IPS-20b (cell line): ENCODE measurements around the gene RPL4.
A peak's percentile ranks its signal among the peaks of the same experiment; 100 is the strongest.

Source experiments
- H3K27ac ChIP-seq: one replicate; pipeline ENCODE4 v1.5.1; 2013; ENCODE audit warnings: low read length
- H3K27me3 ChIP-seq: 2 replicates; pipeline ENCODE4 v1.6.1; 2013; ENCODE audit warnings: mild to moderate bottlenecking, low read length, inconsistent platforms; ENCODE audit not compliant: insufficient read depth
- H3K36me3 ChIP-seq: 2 replicates; pipeline ENCODE4 v1.6.1; 2013; ENCODE audit warnings: low read depth, mild to moderate bottlenecking, inconsistent platforms, low read length, moderate library complexity; ENCODE audit not compliant: insufficient read depth
- H3K4me1 ChIP-seq: 2 replicates; pipeline ENCODE4 v1.6.1; 2013; ENCODE audit warnings: mild to moderate bottlenecking, control low read depth, inconsistent platforms, low read length, moderate library complexity; ENCODE audit not compliant: insufficient read depth
- H3K4me3 ChIP-seq: 2 replicates; pipeline ENCODE4 v1.5.1; 2013; ENCODE audit warnings: mild to moderate bottlenecking, low read length, inconsistent platforms
- H3K9ac ChIP-seq: 2 replicates; pipeline ENCODE4 v1.6.1; 2013; ENCODE audit warnings: low read depth, mild to moderate bottlenecking, inconsistent platforms, low read length, moderate library complexity
- H3K9me3 ChIP-seq: 2 replicates; pipeline ENCODE4 v1.6.1; 2013; ENCODE audit warnings: mild to moderate bottlenecking, low read depth, low read length, inconsistent platforms; ENCODE audit not compliant: insufficient read depth

The RPL4 gene

DNA sequence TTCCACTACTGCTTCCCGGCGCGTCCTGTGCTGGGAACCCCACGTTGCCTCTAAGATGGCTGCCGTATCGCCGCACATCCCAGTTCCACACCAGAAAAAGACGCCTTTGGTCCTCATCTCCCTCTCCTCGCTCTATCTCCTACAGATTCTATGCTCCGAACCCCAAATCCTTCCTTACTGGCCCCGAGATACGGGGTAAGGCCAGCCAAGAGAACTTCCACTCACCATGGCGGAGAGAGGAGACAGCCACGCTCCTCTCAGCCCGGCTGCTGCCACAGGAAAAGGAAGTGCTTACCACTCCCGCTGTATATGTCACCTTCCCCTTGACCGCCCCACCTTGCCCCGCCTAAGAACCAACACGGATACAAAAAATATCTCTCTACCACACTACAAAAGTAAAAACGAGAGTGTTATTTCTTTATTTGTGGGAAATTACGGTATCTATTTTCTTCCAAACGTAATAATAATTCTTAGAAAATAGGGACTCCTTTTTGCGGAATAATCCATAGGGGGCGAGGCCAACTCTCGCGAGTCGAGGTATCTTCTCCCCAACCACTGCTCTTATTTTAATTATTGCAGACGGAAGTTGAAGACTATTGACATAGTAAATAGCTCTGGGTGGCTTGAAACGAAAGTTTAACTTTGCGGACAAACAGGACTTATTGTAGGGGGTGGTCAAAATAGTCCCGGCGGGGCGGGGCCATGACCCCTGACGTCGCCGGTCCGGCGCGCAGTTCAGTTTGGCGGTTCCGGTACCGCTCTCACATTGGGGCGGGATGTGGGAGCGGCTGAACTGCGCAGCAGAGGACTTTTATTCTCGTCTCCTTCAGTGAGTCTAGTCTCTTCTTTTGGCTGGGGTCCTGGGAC lies at the start of gene RPL4, which contains the start of gene ZWILCH:
Gene RPL4 (minus strand): TSS at position 293 of the 867 bp plus-strand sequence. CDS start 65 bp downstream, at position 228.
Gene ZWILCH (plus strand): TSS at position 764 of the 867 bp plus-strand sequence. CDS start 13 bp downstream, at position 777.
- Histone ChIP-seq H3K9ac (peak within 1 kb of the TSS; percentile 99), H3K27me3 (no peaks in the 10 kb centered on the region), H3K4me1 (no peaks in the 10 kb centered on the region), H3K4me3 (peak within 1 kb of the TSS; percentile 85), H3K27ac (peak within 1 kb of the TSS; percentile 77), H3K9me3 (no peaks in the 10 kb centered on the region), H3K36me3 (peaks cover 50% of the 10 kb centered on the region)

GRCh38 chr15:66545255-66545654 lies 40.6 kb upstream of the RPL4 start:
- H3K4me3 ChIP-seq, result no peak overlapping the region
- no peaks in the 10 kb centered on the region for H3K27me3 ChIP-seq
- H3K4me1 ChIP-seq, result no peaks in the 10 kb centered on the region
- H3K36me3 ChIP-seq, result peaks cover 65% of the 10 kb centered on the region
- H3K9me3 ChIP-seq, result no peaks in the 10 kb centered on the region
- no peak overlapping the region for H3K27ac ChIP-seq
- no peak overlapping the region for H3K9ac ChIP-seq

DNA sequence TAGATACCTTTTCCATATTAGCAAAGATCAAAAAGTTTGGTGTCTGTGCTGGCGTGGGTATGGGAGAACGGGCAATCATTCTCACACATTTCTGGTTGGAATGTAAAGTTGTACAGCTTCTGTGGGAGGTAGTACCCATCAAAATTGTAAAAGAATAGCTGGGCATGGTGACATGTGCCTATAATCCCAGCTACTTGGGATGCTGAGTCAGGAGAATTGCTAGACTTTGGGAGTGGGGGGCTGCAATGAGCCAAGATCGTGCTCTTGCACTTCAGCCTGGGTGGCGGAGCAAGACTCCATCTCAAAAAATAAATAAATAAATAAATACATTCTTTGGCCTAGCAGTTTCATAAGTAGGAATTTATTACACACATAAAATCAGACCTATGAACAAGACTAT lies 38.2 kb upstream of the RPL4 start:
- no peaks in the 10 kb centered on the region for H3K27me3 ChIP-seq
- no peaks in the 10 kb centered on the region for H3K4me1 ChIP-seq
- no peak overlapping the region for H3K4me3 ChIP-seq
- no peaks in the 10 kb centered on the region for H3K9me3 ChIP-seq
- peaks cover 68% of the 10 kb centered on the region for H3K36me3 ChIP-seq
- H3K9ac ChIP-seq, result no peak overlapping the region
- H3K27ac ChIP-seq, result no peak overlapping the region

- no peak overlapping the region for H3K9ac ChIP-seq
Observed at GRCh38 chr15:66535056-66535455, 30.4 kb upstream of the RPL4 start.

DNA sequence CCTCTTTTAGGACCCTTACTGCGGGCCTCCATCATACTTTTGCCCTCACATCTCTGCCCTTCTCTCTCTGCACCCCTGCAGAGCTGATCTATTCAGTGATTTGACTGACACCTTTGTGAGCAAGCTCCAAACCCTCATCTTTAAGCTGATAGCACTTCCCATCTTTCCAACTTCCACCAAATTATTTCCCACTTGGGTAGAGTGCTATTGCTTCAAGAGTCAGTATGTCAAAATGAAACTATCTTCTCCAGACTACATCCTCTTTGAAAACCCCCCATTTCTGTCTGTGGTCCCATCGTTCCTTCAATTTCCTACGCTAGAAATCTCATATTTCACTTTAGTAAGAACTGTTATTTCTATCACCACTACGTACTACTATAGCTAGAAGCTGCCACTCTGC lies 20.2 kb upstream of the RPL4 start:
- H3K4me1 ChIP-seq, result no peaks in the 10 kb centered on the region
- peaks cover 95% of the 10 kb centered on the region for H3K36me3 ChIP-seq
- no peak overlapping the region for H3K4me3 ChIP-seq
- H3K27ac ChIP-seq, result no peak overlapping the region
- H3K27me3 ChIP-seq, result no peaks in the 10 kb centered on the region
- no peak overlapping the region for H3K9ac ChIP-seq
- H3K9me3 ChIP-seq, result no peaks in the 10 kb centered on the region

More at GRCh38 chr15:66535056-66535455, 30.4 kb upstream of the RPL4 start:
- H3K9me3 ChIP-seq, result no peaks in the 10 kb centered on the region
- H3K27ac ChIP-seq, result no peak overlapping the region
- H3K4me1 ChIP-seq, result no peaks in the 10 kb centered on the region
- H3K36me3 ChIP-seq, result peaks cover 89% of the 10 kb centered on the region
- no peaks in the 10 kb centered on the region for H3K27me3 ChIP-seq
- no peak overlapping the region for H3K4me3 ChIP-seq

GRCh38 chr15:66523926-66524325 lies 19.3 kb upstream of the RPL4 start:
- H3K27ac ChIP-seq, result no peak overlapping the region
- no peaks in the 10 kb centered on the region for H3K4me1 ChIP-seq
- no peaks in the 10 kb centered on the region for H3K9me3 ChIP-seq
- no peaks in the 10 kb centered on the region for H3K27me3 ChIP-seq
- no peak overlapping the region for H3K4me3 ChIP-seq
- H3K9ac ChIP-seq, result no peak overlapping the region
- peaks cover 92% of the 10 kb centered on the region for H3K36me3 ChIP-seq

GRCh38 chr15:66515901-66516322 lies 11.3 kb upstream of the RPL4 start:
- Histone ChIP-seq H3K4me3 (no peak overlapping the region), H3K27ac (no peak overlapping the region), H3K9ac (no peak overlapping the region), H3K36me3 (peaks cover 84% of the 10 kb centered on the region), H3K27me3 (no peaks in the 10 kb centered on the region), H3K4me1 (peaks cover 6% of the 10 kb centered on the region), H3K9me3 (no peaks in the 10 kb centered on the region)

DNA sequence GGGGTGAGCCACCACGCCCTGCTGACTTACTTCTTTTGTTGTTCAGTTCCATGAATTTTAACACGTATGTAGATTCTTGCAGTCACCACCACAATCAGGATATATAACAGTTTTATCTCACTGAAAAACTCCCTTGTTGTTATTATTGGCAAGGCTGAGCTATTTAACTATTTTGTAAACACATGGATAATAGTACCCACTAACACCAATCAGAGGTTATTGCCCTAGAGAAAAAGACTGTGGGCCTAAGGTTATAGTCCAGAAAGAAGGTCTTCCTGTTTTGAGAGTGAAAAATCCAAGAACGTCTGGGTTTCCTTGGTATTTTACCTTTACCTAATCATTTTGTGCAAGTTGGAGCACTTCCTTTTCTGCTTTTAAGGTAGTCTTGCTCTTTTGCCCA lies 9.9 kb upstream of the RPL4 start:
- Histone ChIP-seq H3K27me3 (no peaks in the 10 kb centered on the region), H3K27ac (no peak overlapping the region), H3K4me3 (no peak overlapping the region), H3K9ac (no peak overlapping the region), H3K9me3 (no peaks in the 10 kb centered on the region), H3K4me1 (peaks cover 6% of the 10 kb centered on the region), H3K36me3 (peaks cover 78% of the 10 kb centered on the region)

- Histone ChIP-seq H3K9ac (no peak overlapping the region), H3K36me3 (peaks cover 41% of the 10 kb centered on the region), H3K27ac (no peak overlapping the region), H3K9me3 (no peaks in the 10 kb centered on the region), H3K4me3 (no peak overlapping the region), H3K4me1 (no peaks in the 10 kb centered on the region), H3K27me3 (no peaks in the 10 kb centered on the region)
Observed at GRCh38 chr15:66508293-66508883, 3.7 kb upstream of the RPL4 start.

GRCh38 chr15:66505818-66506217 lies 1.2 kb upstream of the RPL4 start:
- H3K27me3 ChIP-seq, result no peaks in the 10 kb centered on the region
- no peak overlapping the region for H3K27ac ChIP-seq
- peaks cover 47% of the 10 kb centered on the region for H3K36me3 ChIP-seq
- H3K4me1 ChIP-seq, result no peaks in the 10 kb centered on the region
- H3K4me3 ChIP-seq, result peak overlapping the region; percentile 85
- peak overlapping the region; percentile 99 for H3K9ac ChIP-seq
- H3K9me3 ChIP-seq, result no peaks in the 10 kb centered on the region

DNA sequence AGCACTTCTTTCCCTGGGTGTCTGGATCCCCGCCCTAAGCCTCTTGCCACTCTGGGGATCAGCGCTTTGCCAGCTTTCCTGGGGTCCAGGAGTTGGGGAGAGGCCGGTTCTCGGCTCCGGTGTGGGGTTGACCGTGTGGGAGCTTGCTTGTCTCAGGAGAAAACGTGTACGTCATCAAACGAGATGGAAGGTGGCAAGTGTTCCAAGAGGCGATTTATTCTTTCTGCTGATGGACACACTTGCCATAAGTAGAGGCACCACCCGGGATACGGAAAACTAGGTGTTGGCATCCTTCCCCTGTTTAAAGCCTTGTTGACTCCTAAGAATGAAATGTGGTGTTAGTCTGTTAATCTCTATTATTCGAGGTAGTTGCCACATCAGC lies 766 bp upstream of the RPL4 start:
- no peaks in the 10 kb centered on the region for H3K4me1 ChIP-seq
- H3K9me3 ChIP-seq, result no peaks in the 10 kb centered on the region
- no peaks in the 10 kb centered on the region for H3K27me3 ChIP-seq
- peak overlapping the region; percentile 85 for H3K4me3 ChIP-seq
- H3K9ac ChIP-seq, result peak overlapping the region; percentile 99
- H3K27ac ChIP-seq, result peak overlapping the region; percentile 77
- peaks cover 47% of the 10 kb centered on the region for H3K36me3 ChIP-seq
